ENCODE data around the gene GLI3.

GLI3 gene

DNA sequence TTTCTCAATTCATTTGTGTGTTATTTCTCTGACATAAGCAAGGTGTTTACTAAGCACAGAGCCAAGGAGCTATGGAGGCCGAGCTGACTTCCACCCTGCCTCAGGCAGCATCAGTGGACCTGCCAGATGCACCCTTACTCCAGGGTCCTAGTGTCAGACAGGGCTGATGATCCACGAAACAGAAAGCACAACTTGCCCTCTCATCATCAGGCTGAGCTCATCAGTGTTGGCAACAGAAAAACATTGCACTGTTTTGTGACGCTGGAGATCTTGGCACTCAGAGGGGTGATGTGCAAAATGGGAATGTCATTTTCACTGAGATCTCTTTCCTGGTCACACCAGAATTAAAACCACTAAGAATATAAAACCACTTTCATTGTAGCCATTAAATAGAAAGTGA, 201.8 kb downstream of the GLI3 start:
- DNase-seq (ENCODE audit: low read depth in 2 of 2): no peak

DNA sequence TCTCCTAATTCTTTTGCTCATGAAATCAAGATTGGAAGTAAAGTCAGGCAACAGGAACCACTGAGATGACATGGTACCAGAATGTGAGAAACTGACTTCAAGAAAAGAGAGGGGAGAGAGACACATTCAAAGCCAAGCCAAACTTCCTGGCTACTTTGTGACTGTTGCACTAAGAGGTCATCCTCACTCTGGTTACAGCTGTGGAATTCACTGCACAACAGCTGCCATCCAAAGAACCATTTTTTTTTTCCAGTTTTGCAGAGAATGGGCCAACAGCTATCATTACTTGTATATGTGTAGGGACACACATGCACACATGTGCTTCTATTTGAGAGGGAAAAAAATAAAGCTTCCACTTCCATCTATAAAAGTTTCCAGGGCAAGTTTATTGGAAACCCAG, 203.5 kb downstream of the GLI3 start:
- no peak for DNase-seq (ENCODE audit: low read depth in 2 of 2)

DNA sequence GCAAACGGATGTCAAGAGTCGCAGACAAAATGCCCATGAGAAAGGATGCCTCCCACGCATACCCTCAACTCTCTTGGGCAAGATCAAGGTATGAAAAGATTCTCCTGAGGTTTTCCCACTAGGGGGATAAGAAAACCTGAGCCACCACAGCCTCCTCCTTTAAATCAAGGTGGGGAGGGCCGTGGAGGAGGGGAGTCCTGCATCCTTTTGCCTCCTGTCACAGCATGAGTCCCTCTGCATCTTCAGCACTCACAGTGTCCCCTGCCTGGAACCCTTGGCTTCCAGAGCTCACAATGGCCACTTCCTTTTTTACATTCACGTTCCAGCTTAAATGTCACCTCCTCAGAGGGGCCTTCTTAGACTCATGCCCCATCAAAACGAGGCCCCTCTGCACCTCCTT, 207.6 kb downstream of the GLI3 start:
- no peak for DNase-seq (ENCODE audit: low read depth in 2 of 2)

DNA sequence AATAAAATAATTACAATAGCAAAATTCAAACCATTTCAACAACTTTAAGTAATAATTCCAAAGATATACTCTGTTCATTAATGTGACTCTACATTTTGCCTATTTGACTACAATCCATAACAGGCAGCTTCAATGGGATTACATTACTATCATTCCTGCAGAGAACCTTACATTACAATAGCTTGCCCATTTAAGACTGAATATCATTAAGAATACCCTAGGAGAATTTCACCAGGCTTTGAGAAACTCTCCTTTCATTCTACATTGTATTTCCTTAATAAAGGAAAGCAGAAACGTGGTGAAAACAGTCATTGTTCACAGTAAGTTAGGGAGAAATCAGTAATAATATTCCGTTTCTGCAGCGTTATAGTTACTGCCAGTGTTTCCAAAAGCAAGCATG, 209.5 kb downstream of the GLI3 start:
- DNase-seq (ENCODE audit: low read depth in 2 of 2): no peak

DNA sequence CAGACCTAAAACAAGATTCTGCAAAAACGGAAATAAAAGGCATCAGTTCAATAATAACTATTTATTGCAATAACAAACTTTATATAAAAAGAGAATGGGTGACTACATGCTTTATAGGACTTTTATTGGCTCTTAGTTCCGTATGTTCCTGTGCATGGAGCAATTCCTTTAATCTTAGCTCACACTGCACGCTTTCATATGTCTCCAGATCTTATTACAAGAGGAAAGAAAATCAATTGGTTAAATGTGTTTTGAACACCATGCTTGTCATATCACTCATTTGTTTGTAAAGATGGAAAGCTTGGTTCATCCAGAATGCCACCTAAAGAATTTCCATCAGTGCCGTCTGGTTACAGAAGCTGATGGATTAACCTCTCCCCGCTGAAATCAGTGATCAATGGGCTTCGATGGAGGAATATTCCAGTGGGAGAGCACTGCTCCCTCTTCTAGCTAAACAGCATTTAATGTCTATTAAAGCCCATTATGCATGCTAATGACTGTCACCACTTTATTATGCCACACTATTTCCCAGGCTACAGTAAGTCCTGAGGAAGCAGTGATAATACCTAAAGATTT, 210.3 kb downstream of the GLI3 start:
- DNase-seq (ENCODE audit: low read depth in 2 of 2): no peak

DNA sequence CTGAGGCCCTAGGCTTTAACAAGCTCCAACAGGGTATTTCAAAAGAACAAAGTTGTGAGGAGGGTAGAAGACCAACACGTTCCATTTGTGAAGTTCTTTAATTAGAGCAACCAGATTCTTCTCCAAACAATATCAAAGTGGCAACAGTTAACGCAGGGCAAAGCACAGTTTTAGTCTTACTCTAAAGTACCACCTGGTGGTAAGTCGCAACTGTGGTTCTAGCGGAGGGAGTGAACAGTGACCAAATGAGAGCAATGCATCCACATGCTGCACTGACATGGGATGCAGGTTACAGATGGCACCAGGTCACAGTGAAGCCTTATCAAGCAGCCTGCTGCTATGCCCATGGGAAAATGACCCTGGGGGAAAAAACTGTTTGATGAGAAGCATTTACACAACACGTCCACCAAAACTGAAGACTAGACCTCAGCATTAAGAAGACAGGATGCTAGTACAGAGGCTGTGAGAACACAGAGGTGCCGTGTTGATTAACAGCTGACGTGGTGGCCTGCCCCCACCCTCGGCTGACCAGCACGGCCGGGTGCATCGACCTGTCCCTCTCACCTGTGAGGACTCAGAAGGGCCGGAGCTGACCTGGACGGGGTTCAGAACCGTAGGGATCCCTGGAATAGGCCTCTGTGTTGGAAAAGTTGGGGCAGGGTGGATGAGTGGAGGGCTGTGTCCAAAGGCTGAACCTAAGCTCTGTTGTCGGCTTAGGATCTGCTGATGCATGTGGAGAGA, 211.2 kb downstream of the GLI3 start:
- DNase-seq (ENCODE audit: low read depth in 2 of 2): no peak

DNA sequence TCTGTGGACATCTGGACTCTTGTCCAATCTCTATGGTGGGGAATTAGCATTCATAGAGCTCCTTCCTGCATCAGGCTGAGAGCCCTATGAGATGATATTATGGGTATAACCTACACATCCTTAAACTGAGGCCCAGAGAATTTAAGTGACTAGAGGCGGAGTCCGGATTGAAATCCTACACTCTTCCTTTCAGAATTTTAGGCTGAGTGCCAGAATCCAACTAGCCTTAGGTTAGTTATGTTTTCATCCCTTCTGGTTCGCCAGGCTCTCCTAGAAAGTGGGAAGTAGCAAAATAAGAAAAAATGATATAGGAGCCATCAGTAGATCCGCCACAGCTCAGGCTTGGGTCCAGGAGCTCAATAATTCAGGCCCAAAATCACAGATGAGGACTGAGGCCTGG, 212.5 kb downstream of the GLI3 start:
- DNase-seq (ENCODE audit: low read depth in 2 of 2): no peak

DNA sequence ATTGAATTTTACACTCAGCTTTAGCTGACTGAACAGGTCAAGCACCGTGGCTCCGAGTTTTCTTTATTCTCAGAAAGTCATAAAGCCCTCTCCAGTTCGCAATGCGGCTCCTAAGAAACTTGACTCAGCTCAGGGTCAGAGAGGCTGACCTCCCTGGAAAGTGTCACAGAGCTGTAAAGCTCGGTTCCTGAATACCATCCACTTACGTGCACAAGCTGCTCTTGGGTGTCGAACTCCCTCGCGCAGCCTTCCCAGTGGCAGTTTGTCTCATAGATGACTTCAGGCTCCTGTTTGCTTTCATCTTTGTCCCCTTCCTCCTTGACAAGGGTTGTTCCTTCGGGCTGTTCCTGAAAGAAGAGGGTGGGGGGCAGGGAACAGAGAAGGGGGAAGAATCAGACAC, 213.7 kb downstream of the GLI3 start:
- DNase-seq (ENCODE audit: low read depth in 2 of 2): no peak

DNA sequence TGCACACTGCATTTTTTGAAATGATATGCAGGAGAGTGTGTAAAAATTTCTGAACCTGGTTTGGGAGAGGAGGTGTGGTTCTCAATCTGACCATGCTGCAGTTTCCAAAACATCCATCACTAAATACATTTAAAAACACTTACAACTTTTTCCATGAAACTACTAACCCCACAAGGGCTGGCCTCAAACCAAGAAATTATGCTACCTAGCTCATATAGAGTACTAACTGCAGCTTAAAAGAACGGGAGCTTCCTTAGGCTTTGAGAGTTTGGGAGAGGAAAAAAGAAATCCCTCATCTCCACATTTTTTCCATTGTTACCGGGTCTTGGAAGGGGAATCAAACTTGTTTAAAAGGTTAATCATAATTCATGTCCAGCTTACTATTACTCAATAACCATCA, 214.2 kb downstream of the GLI3 start:
- no peak for DNase-seq (ENCODE audit: low read depth in 2 of 2)

DNA sequence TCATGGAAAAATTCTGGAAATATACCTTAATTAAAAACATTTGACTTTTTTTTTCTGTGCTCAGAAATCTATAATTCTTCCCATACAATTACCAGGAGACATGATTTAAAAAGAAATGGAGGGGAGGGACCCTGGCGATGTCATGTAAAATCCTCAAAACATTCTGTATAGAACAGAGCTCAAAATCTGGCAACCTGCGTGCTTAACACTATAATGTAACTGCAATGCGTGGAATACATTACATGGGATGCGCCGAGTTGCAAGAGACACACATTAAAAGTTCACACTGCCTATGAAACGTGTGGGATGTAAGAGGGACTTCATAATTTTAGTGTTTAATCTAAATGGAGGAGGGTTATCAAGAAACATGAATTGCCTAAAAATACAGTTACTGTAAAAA, 215.0 kb downstream of the GLI3 start:
- DNase-seq (ENCODE audit: low read depth in 2 of 2): no peak

DNA sequence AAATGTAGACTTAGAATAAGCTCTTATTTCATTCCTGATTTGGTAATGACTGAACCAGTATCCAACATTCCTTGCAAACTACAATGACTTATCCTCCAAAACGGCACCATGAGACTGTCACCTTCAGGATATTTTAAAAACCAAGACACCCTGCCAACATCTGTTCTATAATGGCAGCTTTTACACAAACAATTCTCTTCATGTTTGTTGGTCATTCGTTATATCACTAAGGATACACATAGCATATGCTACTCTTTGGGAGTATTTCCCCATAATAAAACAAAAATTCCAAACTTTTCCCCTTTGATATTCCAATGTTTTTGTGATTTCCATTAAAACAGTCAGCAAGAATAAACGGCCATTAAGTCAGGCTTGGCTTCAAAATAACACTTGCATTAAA, 215.4 kb downstream of the GLI3 start:
- DNase-seq (ENCODE audit: low read depth in 2 of 2): no peak

DNA sequence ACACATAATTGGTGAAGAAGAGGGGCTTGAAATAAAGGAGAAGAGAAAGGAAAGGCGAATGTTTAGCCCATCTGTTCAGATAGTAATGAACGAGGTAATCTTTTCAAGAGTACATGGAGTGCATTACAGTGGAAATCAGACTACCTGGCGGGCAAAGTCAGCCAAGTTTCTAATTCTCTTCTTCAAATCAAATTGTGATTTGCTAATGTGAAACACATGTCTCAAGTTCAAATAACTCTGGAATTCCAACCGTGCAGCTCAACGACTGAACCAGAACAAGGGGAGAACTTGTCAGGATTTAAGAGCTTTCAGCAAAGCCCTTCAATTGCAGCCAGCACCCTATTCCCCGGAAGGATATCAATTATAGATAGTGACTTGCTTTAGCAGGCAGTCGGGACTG, 216.9 kb downstream of the GLI3 start:
- no peak for DNase-seq (ENCODE audit: low read depth in 2 of 2)

DNA sequence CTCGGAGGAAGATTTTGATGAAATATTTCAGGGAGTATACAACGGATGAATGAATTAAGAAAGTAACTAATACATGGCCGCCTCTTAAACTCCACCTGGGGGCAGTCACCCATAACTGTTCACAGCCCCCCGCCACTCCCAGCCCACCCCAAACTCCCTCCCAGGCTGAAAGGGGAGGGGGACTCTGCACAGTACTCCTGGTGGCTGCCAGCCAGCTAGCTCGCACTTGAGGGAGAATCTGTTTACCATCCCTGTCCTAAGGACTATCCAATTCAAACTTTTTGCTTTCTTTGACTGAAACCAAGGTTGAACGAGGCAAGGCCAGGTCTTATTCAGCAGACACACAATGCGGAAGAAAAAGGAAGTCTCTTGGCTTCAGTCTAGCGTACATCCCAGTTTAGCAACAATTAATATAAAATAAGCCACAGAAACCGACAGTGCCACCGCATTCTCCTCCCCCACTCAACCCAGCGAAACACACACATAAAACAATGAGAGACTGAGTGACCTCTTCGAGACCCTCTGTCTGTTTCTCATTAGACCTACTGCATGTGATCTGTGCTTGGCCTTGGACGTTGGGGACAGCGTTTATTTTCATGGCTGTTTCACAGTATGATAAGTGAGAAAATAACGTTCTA, 219.5 kb downstream of the GLI3 start:
- DNase-seq (ENCODE audit: low read depth in 2 of 2): no peak

DNA sequence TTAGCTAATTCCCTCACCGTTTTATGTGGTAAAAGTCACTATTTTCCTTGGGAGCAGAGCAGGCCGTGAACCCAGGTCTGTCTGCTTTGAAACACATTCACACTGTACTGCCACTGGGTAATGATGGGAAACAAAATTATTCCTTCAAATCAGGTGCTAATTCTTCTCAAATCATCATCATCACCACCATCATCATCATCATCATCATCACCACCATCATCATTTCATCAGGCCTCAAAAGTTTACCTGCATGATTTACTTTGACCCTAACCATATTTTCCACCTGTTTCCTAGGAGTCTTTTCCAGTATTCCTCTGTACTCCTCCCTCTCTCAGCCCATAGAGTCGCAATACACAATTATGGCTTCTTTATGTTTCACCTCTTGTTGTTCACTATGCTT, 220.5 kb downstream of the GLI3 start:
- DNase-seq (ENCODE audit: low read depth in 2 of 2): no peak

DNA sequence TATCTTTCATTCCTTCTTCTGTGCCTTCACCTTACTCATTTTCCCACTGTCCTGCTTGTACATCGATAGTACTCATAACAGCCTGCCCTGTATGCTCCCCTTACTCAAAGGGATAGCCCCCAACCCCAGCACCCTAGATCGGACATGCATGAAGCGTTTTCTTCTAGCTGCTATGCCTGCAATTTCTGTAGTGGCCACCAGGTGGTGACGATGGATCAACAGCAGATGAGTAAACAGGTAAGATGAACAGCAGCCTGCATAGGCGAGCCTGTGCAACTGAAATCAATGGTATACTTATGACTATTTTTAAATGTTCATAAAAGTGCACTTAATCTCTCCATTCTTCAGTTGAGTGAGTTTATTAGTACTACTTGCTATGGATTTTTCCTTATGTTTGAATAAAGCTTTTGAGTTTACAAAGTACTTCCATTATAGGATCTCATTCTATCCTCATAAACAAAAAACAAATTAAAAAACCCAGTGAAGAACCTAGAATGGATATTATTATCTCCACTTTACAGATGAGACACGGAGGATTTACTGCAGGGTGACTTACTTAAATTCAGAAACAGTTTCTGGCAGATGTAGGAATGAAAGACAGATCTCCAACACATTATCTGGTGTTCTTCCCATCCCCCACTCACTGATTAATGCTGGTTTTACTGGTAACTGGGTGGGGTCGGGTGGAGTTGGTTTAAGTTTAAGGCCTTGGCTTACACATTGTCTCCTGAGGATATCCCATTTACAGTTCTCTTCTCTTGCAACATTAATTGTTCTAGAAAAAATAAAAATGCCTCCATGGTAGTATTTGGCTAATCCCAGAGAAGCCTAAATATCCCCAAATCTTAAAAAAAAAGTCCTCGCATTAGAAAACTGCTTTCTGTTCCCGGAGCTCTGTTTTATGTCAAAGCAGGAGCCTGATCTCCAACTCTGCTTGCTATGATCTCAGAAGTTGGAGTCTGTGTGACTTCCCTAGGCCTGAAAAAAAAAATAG, 222.1 kb downstream of the GLI3 start:
- no peak for DNase-seq (ENCODE audit: low read depth in 2 of 2)

DNA sequence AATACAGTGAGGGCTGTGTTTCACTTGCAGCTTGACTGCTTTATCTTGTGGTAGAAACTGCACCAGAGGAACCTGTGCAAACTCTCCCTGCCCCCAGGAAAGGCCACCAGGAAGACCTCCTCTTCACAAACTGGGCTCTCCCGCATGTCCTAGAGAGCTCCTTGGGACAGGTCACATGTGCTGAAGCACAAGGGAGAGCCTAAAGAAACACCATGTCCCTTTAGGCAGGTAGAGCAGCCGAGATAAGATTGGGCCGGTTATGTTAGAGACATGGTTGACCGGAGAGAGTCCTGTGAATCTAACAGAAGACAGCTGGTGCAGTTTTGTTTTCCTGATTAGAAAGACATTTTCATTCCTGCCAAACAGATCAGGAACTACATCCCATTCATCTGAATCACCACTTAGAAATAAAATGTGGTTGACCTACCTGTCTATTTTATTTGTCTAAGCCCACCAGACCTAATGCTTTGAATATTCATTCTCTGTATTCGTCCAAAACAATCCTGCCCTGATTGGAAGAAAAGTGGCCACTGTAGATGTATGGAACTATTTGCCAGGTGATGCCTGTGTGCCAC, 224.1 kb downstream of the GLI3 start:
- DNase-seq (ENCODE audit: low read depth in 2 of 2): no peak

DNA sequence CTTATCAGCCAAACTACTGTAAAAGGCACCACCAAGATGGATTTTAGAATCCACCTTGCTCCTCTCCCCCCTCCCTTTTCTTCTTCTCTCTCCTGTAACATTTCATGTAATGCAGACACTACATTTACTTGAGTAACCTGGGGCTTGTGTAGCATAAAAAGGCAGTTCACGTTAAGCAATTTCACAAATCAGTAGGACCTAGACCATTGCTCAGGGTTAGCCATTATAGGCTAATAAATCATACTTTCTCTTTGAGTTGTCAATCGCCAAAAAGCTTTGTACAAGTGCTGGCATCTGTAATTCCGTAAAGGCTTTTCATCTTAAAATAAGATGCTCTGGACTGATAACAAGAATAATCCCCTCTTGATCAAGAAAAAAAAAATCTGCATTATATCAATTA, 224.7 kb downstream of the GLI3 start:
- DNase-seq (ENCODE audit: low read depth in 2 of 2): no peak

DNA sequence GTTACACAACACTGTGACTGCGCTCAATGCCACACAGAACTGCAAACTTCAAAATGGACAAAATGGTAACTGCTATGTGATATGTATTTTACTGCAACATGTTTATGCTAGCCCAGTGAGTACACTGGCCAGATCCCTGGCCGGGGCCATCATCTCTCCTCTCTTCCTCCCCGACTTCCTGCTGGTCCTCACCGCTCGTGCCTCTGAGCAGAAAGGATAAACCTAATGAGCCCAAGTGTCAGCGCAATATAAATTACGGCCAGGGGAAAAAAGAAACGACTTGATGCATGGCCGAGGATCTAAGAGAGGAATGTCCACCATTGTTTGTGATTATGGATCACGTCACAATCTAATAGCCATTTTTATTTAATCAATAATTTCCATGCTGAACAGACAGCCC, 225.2 kb downstream of the GLI3 start:
- DNase-seq (ENCODE audit: low read depth in 2 of 2): no peak

DNA sequence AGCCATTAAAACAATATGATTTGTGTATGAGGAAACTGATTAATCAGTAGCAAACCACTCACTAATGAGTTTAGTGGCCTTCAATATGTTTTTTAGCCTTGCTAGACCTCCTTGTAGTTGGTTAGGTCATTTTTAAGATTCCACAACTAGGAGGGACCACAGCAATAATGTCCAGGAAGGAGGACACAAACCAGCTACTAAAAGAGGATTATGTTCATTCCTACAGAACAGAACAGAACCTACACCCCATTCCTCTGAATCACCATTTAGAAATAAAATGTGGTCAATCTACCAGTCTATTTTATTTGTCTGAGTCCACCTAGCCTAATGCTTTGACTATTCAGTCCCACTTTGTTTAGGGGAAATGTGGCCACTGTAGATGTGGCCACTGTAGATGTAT, 226.3 kb downstream of the GLI3 start:
- no peak for DNase-seq (ENCODE audit: low read depth in 2 of 2)

DNA sequence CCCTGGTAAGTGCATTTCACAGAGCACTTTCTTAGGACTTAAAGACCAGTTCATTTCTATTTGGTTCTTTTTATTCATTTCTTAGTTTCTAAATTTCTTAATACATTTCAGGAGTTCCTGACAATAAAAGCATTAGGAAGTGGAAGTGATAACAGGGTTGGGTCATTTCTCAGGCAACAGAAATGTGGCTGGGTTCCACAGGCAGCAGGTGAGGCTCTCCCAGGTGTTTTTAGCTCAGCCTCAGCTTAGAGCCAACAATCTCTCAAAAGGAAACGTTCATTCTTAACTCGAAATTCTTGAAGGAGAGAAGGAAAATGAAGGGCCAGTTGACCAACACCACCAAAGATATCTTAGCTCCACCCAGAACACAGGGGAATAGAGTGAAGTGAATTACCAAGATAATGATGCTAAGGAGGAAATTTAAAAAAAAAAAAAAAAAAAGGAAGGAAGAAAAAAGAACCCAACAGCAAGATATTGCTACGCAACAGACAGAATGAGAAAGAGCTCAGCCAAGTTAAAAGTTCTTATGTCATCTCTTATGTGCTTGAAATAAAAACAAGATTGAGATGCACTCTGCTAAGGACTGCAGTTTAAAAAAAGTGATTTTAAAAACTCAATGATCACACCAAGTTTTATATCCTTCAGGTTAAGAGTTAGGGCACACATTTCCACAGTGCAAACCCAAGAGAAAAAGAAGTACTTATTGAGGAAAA, 230.1 kb downstream of the GLI3 start:
- DNase-seq (ENCODE audit: low read depth in 2 of 2): no peak

DNA sequence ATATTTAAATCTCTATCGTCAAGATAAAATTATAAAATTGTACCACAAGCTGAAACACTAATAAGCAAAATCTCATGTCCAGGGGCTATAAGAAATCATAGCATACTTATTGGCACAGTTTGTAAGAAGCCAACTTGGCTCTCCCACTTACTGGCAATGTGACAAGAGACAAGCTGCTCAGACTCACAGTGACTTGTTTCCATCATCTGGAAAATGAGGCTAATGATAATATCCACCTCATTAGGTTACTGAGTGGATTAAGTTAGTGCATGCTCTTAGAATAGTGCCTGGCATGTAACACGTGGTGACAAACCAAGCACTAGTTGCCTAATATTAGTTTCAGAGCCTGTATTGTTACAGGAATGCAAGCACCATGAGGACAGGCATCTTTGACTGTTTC, 234.4 kb downstream of the GLI3 start:
- no peak for DNase-seq (ENCODE audit: low read depth in 2 of 2)

Data from stimulated activated CD4-positive, alpha-beta T cell treated with anti-CD3 and anti-CD28 coated beads, Interleukin-1b, Interleukin-23, amount 100 ng/mL, for 1 hour (primary cell).